NCI-H2107 treated with DMSO at 0.1 percent for 48 hours (cell line): ENCODE results near the gene HSD17B14.
"Not testable (repeated sequence)": the region's sequence is repeated elsewhere in the genome, so short reads cannot be mapped to it uniquely, and the experiment has no call there.

ENCODE experiments used
- DNase-seq: peaks from one replicate; lab custom pipeline; 2025; ENCODE audit not compliant: unreplicated experiment; lab: John Stamatoyannopoulos, UW

The HSD17B14 gene

GRCh38 chr19:48867746-48868113 lies 31.4 kb upstream of the HSD17B14 start:
- no peak for DNase-seq

GRCh38 chr19:48867123-48867745 lies 30.9 kb upstream of the HSD17B14 start:
- DNase-seq: no peak

GRCh38 chr19:48866692-48867091 lies 30.4 kb upstream of the HSD17B14 start:
- DNase-seq: no peak

- DNase-seq: no peak
These were observed 26.5 kb upstream of the HSD17B14 start for GRCh38 chr19:48862827-48863226.

GRCh38 chr19:48861313-48861712 lies 25.0 kb upstream of the HSD17B14 start:
- DNase-seq: no peak

- DNase-seq: no peak
These were observed 23.7 kb upstream of the HSD17B14 start for GRCh38 chr19:48859711-48860572.

GRCh38 chr19:48858984-48859710 lies 22.9 kb upstream of the HSD17B14 start:
- DNase-seq: no peak

GRCh38 chr19:48856921-48857320 lies 20.6 kb upstream of the HSD17B14 start:
- DNase-seq: no peak

GRCh38 chr19:48854103-48854502 lies 17.8 kb upstream of the HSD17B14 start:
- no peak for DNase-seq

- DNase-seq: no peak
These were observed 17.2 kb upstream of the HSD17B14 start for GRCh38 chr19:48853483-48853882.

- no peak for DNase-seq
These were observed 16.0 kb upstream of the HSD17B14 start for GRCh38 chr19:48852292-48852691.

- not testable (repeated sequence) for DNase-seq
These were observed 10.4 kb upstream of the HSD17B14 start for GRCh38 chr19:48846659-48847058.

- no peak for DNase-seq
These were observed 9.1 kb upstream of the HSD17B14 start for GRCh38 chr19:48845384-48845783.

GRCh38 chr19:48844472-48844871 lies 8.2 kb upstream of the HSD17B14 start:
- DNase-seq: no peak

GRCh38 chr19:48842789-48843162 lies 6.5 kb upstream of the HSD17B14 start:
- peak; percentile 13 for DNase-seq

GRCh38 chr19:48841571-48841970 lies 5.3 kb upstream of the HSD17B14 start:
- no peak for DNase-seq

- DNase-seq: no peak
These were observed 4.8 kb upstream of the HSD17B14 start for GRCh38 chr19:48841047-48841446.

GRCh38 chr19:48837687-48838086 lies 1.4 kb upstream of the HSD17B14 start:
- no peak for DNase-seq

- no peak for DNase-seq
These were observed 797 bp upstream of the HSD17B14 start for GRCh38 chr19:48837051-48837524.

GRCh38 chr19:48835734-48836088 lies 580 bp downstream of the HSD17B14 start:
- DNase-seq: peak; percentile 83

GRCh38 chr19:48833977-48834376 lies 2.3 kb downstream of the HSD17B14 start:
- no peak for DNase-seq

GRCh38 chr19:48833049-48833448 lies 3.2 kb downstream of the HSD17B14 start:
- no peak for DNase-seq
